HUES48 (cell line): ENCODE data around the gene CREB5.

Experiments used
- H3K27ac ChIP-seq: one replicate; pipeline ENCODE4 v1.7.0; 2013; ENCODE audit warnings: low read depth, low read length, inconsistent platforms
- H3K27me3 ChIP-seq: 2 replicates; pipeline ENCODE4 v1.6.1; 2013; ENCODE audit warnings: mild to moderate bottlenecking, low read length; ENCODE audit not compliant: control insufficient read depth, insufficient read depth
- H3K36me3 ChIP-seq: 2 replicates; pipeline ENCODE4 v1.6.1; 2013; ENCODE audit warnings: low read length; ENCODE audit not compliant: control insufficient read depth, insufficient read depth
- H3K4me1 ChIP-seq: 2 replicates; pipeline ENCODE4 v1.6.1; 2013; ENCODE audit warnings: mild to moderate bottlenecking, low read length; ENCODE audit not compliant: control insufficient read depth, insufficient read depth
- H3K4me3 ChIP-seq: 2 replicates; pipeline ENCODE4 v1.5.1; 2013; ENCODE audit warnings: mild to moderate bottlenecking, low read depth, low read length
- H3K9ac ChIP-seq: 2 replicates; pipeline ENCODE4 v1.6.1; 2013; ENCODE audit warnings: mild to moderate bottlenecking, low read depth, low read length, moderate library complexity
- H3K9me3 ChIP-seq: 2 replicates; pipeline ENCODE4 v1.6.1; 2013; ENCODE audit warnings: low read length; ENCODE audit not compliant: control insufficient read depth, insufficient read depth

The CREB5 gene, protein sequence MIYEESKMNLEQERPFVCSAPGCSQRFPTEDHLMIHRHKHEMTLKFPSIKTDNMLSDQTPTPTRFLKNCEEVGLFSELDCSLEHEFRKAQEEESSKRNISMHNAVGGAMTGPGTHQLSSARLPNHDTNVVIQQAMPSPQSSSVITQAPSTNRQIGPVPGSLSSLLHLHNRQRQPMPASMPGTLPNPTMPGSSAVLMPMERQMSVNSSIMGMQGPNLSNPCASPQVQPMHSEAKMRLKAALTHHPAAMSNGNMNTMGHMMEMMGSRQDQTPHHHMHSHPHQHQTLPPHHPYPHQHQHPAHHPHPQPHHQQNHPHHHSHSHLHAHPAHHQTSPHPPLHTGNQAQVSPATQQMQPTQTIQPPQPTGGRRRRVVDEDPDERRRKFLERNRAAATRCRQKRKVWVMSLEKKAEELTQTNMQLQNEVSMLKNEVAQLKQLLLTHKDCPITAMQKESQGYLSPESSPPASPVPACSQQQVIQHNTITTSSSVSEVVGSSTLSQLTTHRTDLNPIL

GRCh38 chr7:28411876-28412662, at the start of gene CREB5:
TSS of gene CREB5 (plus strand) at chr7:28412518. CDS start at chr7:28412915, 397 bp downstream.
- H3K9me3 ChIP-seq = no peaks in the 10 kb centered on the region

GRCh38 chr7:28362812-28363211, 49.5 kb upstream of the CREB5 start:
- H3K9ac ChIP-seq = no peak overlapping the region
- H3K4me3 ChIP-seq = no peak overlapping the region
- no peaks in the 10 kb centered on the region for H3K27me3 ChIP-seq
- H3K9me3 ChIP-seq = peaks cover 5% of the 10 kb centered on the region; the same call in 1 of the 2 replicates
- H3K4me1 ChIP-seq = peaks cover 32% of the 10 kb centered on the region
- no peak overlapping the region for H3K27ac ChIP-seq
- no peaks in the 10 kb centered on the region for H3K36me3 ChIP-seq

More at GRCh38 chr7:28411876-28412662, at the start of gene CREB5:
- H3K4me3 ChIP-seq = no peak within 1 kb of the TSS; the same call in 1 of the 2 replicates
- H3K36me3 ChIP-seq = no peaks in the 10 kb centered on the region
- H3K9ac ChIP-seq = no peak within 1 kb of the TSS
- H3K4me1 ChIP-seq = peaks cover 20% of the 10 kb centered on the region
- peaks cover 66% of the 10 kb centered on the region for H3K27me3 ChIP-seq
- no peak within 1 kb of the TSS for H3K27ac ChIP-seq

DNA sequence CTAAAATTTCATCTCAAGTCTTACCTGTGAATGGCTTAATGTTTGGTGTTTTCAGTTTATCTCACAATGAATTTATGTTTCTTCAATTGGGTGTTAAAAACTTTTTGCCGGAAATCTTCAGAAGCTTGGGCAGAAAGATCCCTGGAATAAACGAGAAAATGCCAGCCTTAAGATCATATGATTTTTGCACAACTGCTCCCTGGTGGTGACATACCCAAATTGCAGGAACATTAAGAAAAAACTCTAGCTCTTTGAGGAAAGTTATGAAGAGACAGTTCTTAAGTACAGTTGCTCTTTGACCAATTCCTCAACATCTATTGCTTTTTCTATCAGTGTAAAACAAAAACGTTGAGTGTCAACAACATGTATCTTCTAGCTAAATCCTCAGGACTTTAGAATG, 48.2 kb upstream of the CREB5 start:
- peaks cover 19% of the 10 kb centered on the region for H3K4me1 ChIP-seq
- no peak overlapping the region for H3K4me3 ChIP-seq
- H3K27ac ChIP-seq = no peak overlapping the region
- H3K9ac ChIP-seq = no peak overlapping the region
- H3K36me3 ChIP-seq = no peaks in the 10 kb centered on the region
- no peaks in the 10 kb centered on the region for H3K27me3 ChIP-seq
- peaks cover 5% of the 10 kb centered on the region; the same call in 1 of the 2 replicates for H3K9me3 ChIP-seq

DNA sequence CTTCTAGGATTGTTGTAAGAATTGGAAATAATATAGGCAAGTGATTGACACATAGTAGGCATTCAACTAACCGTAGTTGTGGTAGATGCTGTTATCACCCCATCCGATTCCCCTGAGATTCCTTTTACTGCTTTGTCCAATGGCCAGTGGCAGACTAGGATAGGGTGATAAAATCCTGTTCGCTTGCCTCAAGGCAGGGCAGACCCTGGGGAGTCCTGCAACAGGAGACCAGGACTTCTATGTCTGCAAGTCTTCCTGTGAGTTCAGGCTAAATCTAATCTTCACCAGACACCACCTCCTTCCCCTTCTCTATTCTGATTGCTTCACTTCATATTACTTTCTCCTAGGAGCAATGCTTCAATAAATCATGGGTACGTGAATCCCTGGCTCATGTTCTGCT, 42.8 kb upstream of the CREB5 start:
- no peak overlapping the region for H3K27ac ChIP-seq

DNA sequence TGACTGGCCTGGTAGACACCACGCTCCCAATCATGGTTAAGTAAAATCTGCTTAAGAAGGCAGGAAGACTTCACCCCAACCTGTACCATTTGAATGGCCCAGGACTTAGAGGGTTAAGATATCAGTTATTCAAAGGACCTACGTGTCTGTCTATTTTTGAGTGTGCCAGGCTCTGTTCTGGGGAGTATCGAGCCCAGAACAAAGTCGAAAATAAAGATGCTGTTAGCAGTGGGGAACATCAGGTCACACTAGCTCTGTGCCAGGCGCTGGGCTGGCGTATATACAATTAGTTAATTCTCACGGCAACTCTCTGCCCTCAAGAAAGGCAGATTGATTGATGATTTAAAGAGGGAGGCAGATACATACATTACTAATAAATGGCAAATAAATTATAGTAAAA, 40.5 kb upstream of the CREB5 start:
- Histone ChIP-seq H3K4me1 (no peaks in the 10 kb centered on the region), H3K27me3 (no peaks in the 10 kb centered on the region), H3K27ac (no peak overlapping the region), H3K36me3 (no peaks in the 10 kb centered on the region), H3K9me3 (no peaks in the 10 kb centered on the region), H3K4me3 (no peak overlapping the region), H3K9ac (no peak overlapping the region)

More for the DNA sequence above, 42.8 kb upstream of the CREB5 start:
- Histone ChIP-seq H3K4me3 (no peak overlapping the region), H3K36me3 (no peaks in the 10 kb centered on the region), H3K27me3 (no peaks in the 10 kb centered on the region), H3K4me1 (no peaks in the 10 kb centered on the region), H3K9ac (no peak overlapping the region), H3K9me3 (peaks cover 1% of the 10 kb centered on the region; the same call in 1 of the 2 replicates)

GRCh38 chr7:28373990-28374389, 38.3 kb upstream of the CREB5 start:
- Histone ChIP-seq H3K27me3 (no peaks in the 10 kb centered on the region), H3K9ac (no peak overlapping the region), H3K27ac (no peak overlapping the region), H3K4me1 (no peaks in the 10 kb centered on the region), H3K4me3 (no peak overlapping the region), H3K36me3 (no peaks in the 10 kb centered on the region), H3K9me3 (no peaks in the 10 kb centered on the region)

DNA sequence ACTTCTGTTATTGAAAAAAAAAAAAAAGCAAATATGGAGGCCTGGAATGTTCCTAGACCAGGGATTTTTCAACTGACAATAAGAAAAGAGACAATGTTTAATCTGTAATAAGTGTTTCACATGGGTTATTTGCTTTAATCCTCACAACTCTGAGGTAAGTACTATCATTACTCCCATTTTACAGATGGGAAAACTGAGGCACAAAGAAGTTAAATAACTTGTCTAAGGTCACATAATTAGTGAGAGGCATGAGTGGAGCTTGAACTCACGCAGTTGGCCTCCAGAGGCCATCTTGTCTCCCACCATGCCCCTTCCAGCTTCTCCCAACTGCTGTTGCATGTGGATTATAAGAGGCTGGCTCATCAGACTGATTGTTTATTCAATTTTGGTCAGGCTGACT, 36.6 kb upstream of the CREB5 start:
- Histone ChIP-seq H3K36me3 (no peaks in the 10 kb centered on the region), H3K9ac (no peak overlapping the region), H3K27me3 (no peaks in the 10 kb centered on the region), H3K4me3 (no peak overlapping the region), H3K9me3 (no peaks in the 10 kb centered on the region), H3K27ac (no peak overlapping the region), H3K4me1 (no peaks in the 10 kb centered on the region)

- no peak overlapping the region for H3K27ac ChIP-seq
- no peak overlapping the region for H3K9ac ChIP-seq
- no peaks in the 10 kb centered on the region for H3K36me3 ChIP-seq
- no peaks in the 10 kb centered on the region for H3K27me3 ChIP-seq
- no peaks in the 10 kb centered on the region for H3K9me3 ChIP-seq
- no peaks in the 10 kb centered on the region for H3K4me1 ChIP-seq
- H3K4me3 ChIP-seq = no peak overlapping the region
Observed at GRCh38 chr7:28376634-28377033, 35.7 kb upstream of the CREB5 start.

DNA sequence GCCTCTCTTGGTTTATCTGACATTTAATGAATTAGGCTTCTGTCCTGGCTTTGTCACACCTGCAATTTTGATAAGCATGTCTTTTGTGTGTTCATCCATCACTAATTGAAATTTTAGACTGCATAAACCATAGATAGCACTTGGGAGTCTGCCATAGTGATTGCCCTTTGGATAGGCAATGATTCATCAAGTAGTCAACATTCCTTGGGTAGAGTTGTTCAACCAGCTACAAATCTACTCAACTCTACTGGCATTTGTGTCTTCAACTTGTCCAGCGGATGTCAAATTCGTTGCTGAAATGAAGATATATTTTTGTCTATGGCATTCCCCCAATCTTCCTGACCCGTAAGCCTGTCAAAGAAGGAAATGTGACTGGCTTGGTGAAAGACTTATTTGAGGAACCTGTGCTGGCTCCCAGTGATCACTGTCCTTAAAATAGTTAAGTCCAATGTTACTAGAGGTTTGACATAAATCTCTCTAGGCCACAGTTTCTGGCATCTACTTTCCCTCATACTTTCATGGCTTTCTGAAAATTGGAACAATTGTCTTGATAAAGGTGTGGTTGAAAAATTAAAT, 33.7 kb upstream of the CREB5 start:
- H3K27me3 ChIP-seq = no peaks in the 10 kb centered on the region
- H3K4me3 ChIP-seq = no peak overlapping the region
- no peaks in the 10 kb centered on the region for H3K4me1 ChIP-seq
- no peaks in the 10 kb centered on the region for H3K36me3 ChIP-seq
- no peaks in the 10 kb centered on the region for H3K9me3 ChIP-seq
- no peak overlapping the region for H3K27ac ChIP-seq
- no peak overlapping the region for H3K9ac ChIP-seq

- Histone ChIP-seq H3K27me3 (no peaks in the 10 kb centered on the region), H3K4me3 (no peak overlapping the region), H3K4me1 (no peaks in the 10 kb centered on the region), H3K36me3 (no peaks in the 10 kb centered on the region), H3K9ac (no peak overlapping the region), H3K27ac (no peak overlapping the region), H3K9me3 (no peaks in the 10 kb centered on the region)
Observed at GRCh38 chr7:28381466-28381865, 30.9 kb upstream of the CREB5 start.
